Mesodermal cell (in vitro differentiated cells): ENCODE data around the gene SLC43A2.
A peak's percentile ranks its signal among the peaks of the same experiment; 100 is the strongest.

ENCODE experiments used
- H3K27ac ChIP-seq: 2 replicates; pipeline ENCODE4 v1.7.0; 2013; ENCODE audit warnings: mild to moderate bottlenecking, low read depth, low read length, moderate library complexity; ENCODE audit not compliant: severe bottlenecking
- H3K36me3 ChIP-seq: 2 replicates; pipeline ENCODE4 v1.7.1; 2013; ENCODE audit warnings: mild to moderate bottlenecking, low read length, moderate library complexity; ENCODE audit not compliant: control insufficient read depth, insufficient read depth
- H3K4me1 ChIP-seq: one replicate; pipeline ENCODE4 v1.7.1; 2013; ENCODE audit warnings: mild to moderate bottlenecking, low read length; ENCODE audit not compliant: insufficient read depth, control insufficient read depth, poor library complexity, severe bottlenecking
- H3K4me3 ChIP-seq: 2 replicates; pipeline ENCODE4 v1.7.0; 2013; ENCODE audit warnings: low read length, control low read depth, mild to moderate bottlenecking; ENCODE audit not compliant: insufficient read depth, poor library complexity, severe bottlenecking; ENCODE audit errors: extremely low read depth
- H3K9me3 ChIP-seq: 2 replicates; pipeline ENCODE4 v1.7.1; 2013; ENCODE audit warnings: mild to moderate bottlenecking, low read length, moderate library complexity; ENCODE audit not compliant: control insufficient read depth
- WGBS, 2 experiments: methylation state at CpG; one replicate each; pipeline ENCODE4 v1.1.5; 2013; ENCODE audit warnings: missing lambda C conversion rate in 2 of 2; ENCODE audit not compliant: insufficient coverage in 2 of 2; 5-methylcytosine and 5-hydroxymethylcytosine counted together

The SLC43A2 gene

DNA sequence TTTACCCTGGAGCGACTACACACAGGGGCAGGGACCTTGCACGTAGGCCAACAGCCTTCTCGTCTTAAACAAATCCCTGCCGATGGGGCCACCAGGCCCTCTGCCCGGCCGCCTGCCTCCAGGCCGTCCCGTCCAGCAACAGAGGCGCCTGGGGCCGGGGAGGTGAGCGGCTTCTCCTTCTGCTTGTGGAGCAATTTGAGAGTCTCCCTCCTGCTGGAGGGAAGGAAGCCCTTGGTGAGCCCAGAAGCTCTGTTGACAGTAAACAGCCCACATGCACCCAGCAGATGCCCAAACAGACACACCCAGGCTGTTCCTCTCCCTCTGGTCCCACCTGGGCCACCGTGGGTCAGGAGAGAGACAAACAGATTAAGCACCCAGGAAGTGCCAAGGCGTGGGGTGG lies 8.1 kb downstream of the SLC43A2 start:
- 91 to 94% methylated on average over 13 of the region's 13 CpGs for WGBS, 2 experiments
- H3K4me1 ChIP-seq = peaks cover 20% of the 10 kb centered on the region
- no peaks in the 10 kb centered on the region for H3K9me3 ChIP-seq
- no peak overlapping the region for H3K27ac ChIP-seq
- H3K36me3 ChIP-seq = peaks cover 7% of the 10 kb centered on the region
- H3K4me3 ChIP-seq = no peak overlapping the region

DNA sequence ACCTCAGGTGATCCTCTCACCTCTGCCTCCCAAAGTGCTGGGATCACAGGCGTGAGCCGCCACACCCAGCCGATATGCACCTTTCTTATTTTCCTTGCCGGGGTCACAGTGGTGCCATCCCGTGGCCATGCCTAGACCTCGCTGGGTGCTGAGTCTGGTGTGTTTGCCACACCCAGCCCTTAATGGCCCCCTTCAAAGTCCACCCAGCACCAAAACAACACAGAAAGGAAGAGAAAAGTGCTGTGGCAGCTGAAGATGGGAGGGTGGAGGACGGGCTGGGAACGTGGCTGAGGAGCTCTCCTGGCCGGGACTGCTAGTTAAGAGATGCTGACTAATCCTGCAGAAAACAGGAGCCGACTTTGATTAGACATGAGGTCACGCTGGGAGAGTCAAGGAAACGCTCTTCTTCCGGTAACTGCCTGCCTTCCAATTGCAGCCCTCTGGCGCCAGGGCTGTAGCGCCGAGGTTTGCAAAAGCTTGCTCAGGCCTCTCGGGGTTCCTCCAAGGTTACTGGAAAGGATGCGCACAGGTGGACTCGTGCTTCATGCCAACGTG lies 10.9 kb downstream of the SLC43A2 start:
- no peaks in the 10 kb centered on the region for H3K9me3 ChIP-seq
- WGBS, 2 experiments = 86 to 88% methylated on average over 14 to 19 of the region's 20 CpGs
- peaks cover 3% of the 10 kb centered on the region for H3K36me3 ChIP-seq
- H3K4me1 ChIP-seq = peaks cover 14% of the 10 kb centered on the region
- peak overlapping the region; percentile 36 for H3K27ac ChIP-seq
- H3K4me3 ChIP-seq = no peak overlapping the region

DNA sequence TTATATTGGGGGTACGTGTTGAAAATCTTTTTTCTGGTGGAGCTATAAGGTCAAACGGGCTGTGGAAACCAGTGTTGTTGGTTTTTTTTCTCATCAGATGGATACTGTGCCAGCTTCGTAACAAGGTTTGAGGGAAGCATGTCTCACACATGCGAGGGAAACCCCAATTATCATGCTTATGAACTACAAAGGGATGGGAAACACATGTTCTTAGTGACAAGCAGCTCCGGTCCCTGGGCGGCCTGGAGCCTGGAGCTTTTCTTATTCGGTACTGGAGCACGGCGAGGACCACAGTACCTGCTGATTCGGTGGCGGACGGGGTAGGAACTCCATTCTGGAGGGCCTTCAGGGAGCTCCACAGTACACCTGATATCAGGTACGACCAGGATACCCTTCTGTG lies 12.5 kb downstream of the SLC43A2 start:
- WGBS, 2 experiments = 88 to 92% methylated on average over 11 of the region's 13 CpGs
- H3K27ac ChIP-seq = no peak overlapping the region
- H3K9me3 ChIP-seq = no peaks in the 10 kb centered on the region
- H3K4me1 ChIP-seq = peaks cover 9% of the 10 kb centered on the region
- H3K4me3 ChIP-seq = no peak overlapping the region
- no peaks in the 10 kb centered on the region for H3K36me3 ChIP-seq

DNA sequence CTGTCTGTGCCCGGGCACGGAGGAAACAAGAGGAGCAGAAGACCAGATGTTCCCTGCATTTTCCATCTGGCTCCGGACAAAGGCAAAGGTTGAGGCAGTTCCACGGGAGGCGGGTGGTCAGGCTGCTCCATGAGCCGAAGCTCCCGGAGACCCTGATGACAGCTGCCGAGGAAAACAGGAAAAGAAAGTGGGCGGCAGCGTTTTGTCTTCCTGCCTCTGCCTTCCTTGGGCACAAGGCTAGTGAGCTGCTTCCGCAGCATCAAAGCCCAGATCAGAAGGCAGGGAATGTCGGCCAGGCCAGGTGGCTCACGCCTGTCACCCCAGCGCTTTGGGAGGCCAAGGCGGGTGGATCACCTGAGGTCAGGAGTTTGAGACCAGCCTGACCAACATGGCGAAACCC lies 16.2 kb downstream of the SLC43A2 start:
- Histone ChIP-seq H3K4me1 (peaks cover 5% of the 10 kb centered on the region), H3K9me3 (no peaks in the 10 kb centered on the region), H3K36me3 (no peaks in the 10 kb centered on the region), H3K4me3 (no peak overlapping the region), H3K27ac (no peak overlapping the region)
- WGBS, 2 experiments = 89 to 94% methylated on average over 16 of the region's 16 CpGs

DNA sequence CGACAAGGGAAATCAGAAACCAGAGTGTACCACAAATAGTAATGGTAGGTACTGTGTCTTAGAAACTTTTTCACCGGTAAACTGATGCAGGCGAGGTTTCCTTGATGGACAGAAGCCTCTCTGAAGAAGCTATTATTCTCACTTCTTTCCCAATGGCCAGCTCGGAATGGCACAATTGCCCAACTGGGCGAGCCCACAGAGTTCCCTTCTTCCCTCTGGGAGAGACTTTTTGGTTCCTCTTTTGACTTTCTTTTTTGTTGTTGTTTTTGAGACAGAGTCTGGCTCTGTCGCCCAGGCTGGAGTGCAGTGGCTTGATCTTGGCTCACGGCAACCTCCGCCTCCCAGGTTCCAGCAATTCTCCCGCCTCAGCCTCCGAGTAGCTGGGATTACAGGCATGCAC lies 16.9 kb downstream of the SLC43A2 start:
- H3K4me1 ChIP-seq = peaks cover 8% of the 10 kb centered on the region
- WGBS, 2 experiments = 92 to 100% methylated on average over 8 of the region's 10 CpGs
- H3K27ac ChIP-seq = no peak overlapping the region
- no peaks in the 10 kb centered on the region for H3K9me3 ChIP-seq
- H3K36me3 ChIP-seq = no peaks in the 10 kb centered on the region
- no peak overlapping the region for H3K4me3 ChIP-seq

DNA sequence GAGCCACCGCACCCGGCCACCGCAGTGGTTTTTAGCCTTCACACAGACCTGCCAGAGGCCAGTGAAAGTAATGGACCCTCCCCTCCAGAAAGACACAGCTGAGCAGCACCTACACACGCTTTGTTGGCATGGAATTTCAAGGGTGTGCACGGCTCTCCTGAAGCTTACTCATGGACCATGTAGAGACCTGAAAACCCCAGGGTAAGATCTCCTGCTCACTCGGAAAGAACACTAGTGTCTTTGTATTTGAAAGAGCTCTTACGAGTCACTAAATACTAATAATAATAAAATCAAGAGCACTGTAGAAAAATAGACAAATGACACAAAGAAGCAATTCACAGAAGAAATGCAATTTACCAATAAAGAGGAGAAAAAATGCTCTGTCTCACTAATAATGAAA lies 20.0 kb downstream of the SLC43A2 start:
- peaks cover 8% of the 10 kb centered on the region for H3K4me1 ChIP-seq
- WGBS, 2 experiments = 94 to 95% methylated on average over 5 of the region's 7 CpGs

DNA sequence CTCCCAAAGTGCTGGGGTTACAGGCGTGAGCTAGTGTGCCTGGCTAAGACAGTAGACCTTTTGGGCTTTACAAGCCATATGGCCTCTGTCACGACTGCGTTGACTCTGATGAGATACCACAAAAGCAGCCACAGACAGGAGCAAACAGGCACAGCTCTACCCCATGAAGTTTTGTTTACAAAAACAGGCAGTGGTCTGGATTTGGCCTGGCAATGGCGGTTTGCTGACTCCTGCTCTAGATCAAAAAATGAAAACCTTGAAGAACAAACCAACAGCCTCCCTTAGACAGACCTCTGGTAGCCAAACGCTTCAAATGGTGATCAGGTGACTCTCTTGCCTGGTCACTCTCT lies 20.7 kb downstream of the SLC43A2 start:
- WGBS, 2 experiments = 94 to 96% methylated on average over 4 to 5 of the region's 5 CpGs
- Histone ChIP-seq H3K4me3 (no peak overlapping the region), H3K4me1 (peaks cover 8% of the 10 kb centered on the region), H3K36me3 (no peaks in the 10 kb centered on the region), H3K27ac (peak overlapping the region; percentile 73), H3K9me3 (no peaks in the 10 kb centered on the region)

More for the DNA sequence above, 20.0 kb downstream of the SLC43A2 start:
- Histone ChIP-seq H3K9me3 (no peaks in the 10 kb centered on the region), H3K4me3 (no peak overlapping the region), H3K36me3 (no peaks in the 10 kb centered on the region), H3K27ac (peak overlapping the region; percentile 73)

DNA sequence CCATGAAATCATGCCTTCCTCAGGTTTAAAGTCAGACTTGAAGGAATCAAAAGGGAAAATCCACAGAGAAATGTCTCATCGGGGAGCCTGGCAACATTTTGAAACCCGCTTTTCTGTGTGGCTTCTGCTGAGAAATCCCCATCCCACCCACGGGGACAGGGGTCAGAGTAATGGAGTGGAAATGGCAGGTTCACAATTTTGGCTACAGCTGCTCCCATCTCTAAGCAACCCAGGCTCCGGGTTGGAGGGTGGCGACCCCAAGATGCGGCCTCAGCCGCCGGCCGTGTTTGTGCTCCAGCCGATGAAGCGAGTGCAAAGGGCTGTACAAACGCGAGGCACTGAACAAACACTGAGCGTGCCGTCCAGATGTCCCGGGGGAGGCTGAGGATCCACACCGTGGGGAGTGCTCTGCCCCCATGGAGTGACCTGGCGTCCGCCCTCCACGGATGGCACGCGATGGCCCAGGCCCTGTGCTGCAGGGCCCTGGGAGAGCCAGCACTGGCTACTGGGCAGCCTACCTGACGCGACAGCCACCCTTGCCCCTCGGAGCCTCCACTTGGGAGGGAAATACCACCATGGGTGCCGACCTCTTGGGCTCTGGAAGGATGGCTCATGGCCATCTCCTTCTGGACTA lies 22.2 kb downstream of the SLC43A2 start:
- H3K4me1 ChIP-seq = peaks cover 8% of the 10 kb centered on the region
- 95 to 96% methylated on average over 24 to 26 of the region's 26 CpGs for WGBS, 2 experiments
- H3K36me3 ChIP-seq = peaks cover 7% of the 10 kb centered on the region
- H3K4me3 ChIP-seq = no peak overlapping the region
- H3K9me3 ChIP-seq = peaks cover 6% of the 10 kb centered on the region
- peak overlapping the region; percentile 26 for H3K27ac ChIP-seq

DNA sequence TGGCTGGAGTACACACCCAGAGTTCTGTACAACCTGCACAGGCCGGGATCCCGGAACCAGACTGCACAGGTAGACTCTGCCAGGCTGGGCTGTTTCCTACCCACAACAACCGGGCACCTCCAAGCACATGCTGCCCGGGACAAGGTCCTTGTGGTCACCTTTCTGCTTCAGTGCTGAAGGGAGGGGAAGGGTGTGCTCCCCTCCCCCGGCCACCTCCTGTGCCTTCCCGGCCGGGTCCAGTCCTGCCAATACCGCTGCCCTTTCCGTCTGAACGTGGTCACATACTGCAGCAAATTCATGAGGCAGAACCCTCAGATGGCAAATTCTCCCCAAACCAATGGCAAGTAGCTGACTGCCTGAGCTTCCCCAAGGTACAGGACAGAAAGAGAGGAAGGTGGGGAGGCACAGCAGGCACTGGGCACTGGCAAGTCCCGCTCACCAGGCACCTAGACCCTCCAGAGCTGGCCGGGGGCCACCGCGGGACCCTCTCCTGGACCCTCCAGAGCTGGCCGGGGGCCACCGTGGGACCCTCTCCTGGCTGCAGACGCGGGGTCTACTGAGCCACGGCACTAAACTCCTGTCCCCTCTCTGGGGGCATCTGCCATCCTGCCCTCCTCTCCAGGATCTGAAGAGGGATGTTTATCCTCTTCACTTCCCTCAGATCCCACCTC lies 22.8 kb downstream of the SLC43A2 start:
- peaks cover 7% of the 10 kb centered on the region for H3K9me3 ChIP-seq
- H3K4me1 ChIP-seq = peaks cover 8% of the 10 kb centered on the region
- 95 to 97% methylated on average over 15 to 16 of the region's 19 CpGs for WGBS, 2 experiments
- H3K4me3 ChIP-seq = no peak overlapping the region
- H3K36me3 ChIP-seq = peaks cover 7% of the 10 kb centered on the region
- no peak overlapping the region for H3K27ac ChIP-seq

DNA sequence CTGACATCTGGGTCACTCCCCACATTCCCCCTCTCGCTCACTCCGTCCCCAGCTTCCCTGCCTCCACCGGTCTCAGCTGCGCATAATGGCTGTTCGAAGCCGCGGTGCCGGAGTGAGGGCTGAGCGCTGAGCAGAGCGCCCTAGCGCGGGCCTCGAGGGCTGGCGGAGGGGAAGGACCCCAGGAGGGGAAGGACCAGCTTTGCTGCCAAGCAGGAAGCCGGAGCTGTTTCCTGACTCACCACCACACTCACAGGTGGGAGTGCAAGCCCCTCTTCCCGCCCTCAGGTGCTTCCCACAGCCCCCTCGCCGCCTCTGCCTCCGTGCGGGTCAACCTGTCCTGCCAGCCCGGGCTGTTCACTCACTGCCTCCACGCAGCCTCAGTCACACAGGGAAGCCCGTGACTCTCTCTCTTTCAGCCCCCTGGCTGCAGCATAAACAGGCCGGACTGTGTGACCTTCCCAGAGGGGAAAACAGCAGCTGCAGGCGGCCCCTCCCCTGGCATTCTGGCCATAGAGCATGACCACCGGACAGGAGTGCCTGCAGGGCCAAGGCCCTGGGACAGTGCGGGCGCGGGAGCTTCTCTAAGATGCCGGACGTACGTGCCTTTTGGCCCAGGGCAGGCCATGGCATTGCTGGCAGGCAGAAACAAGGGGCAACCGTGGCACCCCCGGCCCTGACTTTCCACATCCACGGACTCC lies 23.7 kb downstream of the SLC43A2 start:
- Histone ChIP-seq H3K4me1 (peaks cover 8% of the 10 kb centered on the region), H3K4me3 (no peak overlapping the region), H3K36me3 (peaks cover 7% of the 10 kb centered on the region), H3K9me3 (peaks cover 7% of the 10 kb centered on the region), H3K27ac (no peak overlapping the region)
- 80 to 85% methylated on average over 29 to 34 of the region's 35 CpGs for WGBS, 2 experiments
